HG03469 (cell line): ENCODE measurements around the gene LRRC3.
"Not testable (repeated sequence)": the region's sequence is repeated elsewhere in the genome, so short reads cannot be mapped to it uniquely, and the experiment has no call there.

Experiments
- ATAC-seq: cut with Tn5 transposase; IDR thresholded peaks from one replicate; pipeline ENCODE4 v1.9.1; 2021; ENCODE audit warnings: mild to moderate bottlenecking, moderate library complexity, moderate number of reproducible peaks; ENCODE audit not compliant: unreplicated experiment

The LRRC3 gene, protein sequence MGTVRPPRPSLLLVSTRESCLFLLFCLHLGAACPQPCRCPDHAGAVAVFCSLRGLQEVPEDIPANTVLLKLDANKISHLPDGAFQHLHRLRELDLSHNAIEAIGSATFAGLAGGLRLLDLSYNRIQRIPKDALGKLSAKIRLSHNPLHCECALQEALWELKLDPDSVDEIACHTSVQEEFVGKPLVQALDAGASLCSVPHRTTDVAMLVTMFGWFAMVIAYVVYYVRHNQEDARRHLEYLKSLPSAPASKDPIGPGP

DNA sequence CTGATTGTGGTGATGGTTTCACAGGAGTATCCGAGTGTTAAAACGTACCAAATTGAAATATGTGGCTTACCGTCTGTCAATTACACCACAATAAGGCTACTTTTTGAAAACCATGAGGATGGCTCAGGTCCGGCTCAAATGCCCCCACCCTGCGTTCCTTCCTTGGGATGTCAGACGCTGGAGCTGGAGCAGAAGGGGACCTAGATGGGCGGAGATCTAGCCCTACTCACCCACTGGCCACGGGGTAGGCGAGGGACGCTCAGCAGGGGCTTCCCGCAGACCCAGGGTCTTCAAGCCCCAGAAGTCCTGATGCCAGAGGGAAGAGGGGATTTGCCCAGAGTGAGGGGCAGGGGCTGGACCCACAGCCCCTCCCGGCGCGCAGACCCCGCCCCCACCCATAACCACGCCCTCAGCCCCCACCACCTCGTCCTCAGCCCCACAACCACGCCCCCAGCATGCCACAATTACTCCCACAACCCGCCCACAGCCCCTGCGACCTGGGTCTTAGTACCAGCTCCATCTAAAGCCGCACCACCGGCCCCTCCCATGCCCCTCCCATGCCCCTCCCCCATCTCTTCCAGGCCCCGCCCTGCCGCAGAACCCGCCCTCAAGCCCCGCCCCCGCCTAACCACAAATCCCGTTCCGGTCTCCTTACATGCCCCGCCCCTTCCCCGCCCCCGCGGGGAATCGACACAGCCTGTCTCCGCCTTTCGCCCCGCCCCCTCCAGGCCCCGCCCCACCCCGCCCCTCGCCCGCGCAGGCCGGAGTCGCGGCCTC is at the start of gene LRRC3:
LRRC3 (plus strand) TSS at position 764 of the 777 bp plus-strand sequence. CDS start 1,135 bp downstream, outside the sequence.
- ATAC-seq = no peak

DNA sequence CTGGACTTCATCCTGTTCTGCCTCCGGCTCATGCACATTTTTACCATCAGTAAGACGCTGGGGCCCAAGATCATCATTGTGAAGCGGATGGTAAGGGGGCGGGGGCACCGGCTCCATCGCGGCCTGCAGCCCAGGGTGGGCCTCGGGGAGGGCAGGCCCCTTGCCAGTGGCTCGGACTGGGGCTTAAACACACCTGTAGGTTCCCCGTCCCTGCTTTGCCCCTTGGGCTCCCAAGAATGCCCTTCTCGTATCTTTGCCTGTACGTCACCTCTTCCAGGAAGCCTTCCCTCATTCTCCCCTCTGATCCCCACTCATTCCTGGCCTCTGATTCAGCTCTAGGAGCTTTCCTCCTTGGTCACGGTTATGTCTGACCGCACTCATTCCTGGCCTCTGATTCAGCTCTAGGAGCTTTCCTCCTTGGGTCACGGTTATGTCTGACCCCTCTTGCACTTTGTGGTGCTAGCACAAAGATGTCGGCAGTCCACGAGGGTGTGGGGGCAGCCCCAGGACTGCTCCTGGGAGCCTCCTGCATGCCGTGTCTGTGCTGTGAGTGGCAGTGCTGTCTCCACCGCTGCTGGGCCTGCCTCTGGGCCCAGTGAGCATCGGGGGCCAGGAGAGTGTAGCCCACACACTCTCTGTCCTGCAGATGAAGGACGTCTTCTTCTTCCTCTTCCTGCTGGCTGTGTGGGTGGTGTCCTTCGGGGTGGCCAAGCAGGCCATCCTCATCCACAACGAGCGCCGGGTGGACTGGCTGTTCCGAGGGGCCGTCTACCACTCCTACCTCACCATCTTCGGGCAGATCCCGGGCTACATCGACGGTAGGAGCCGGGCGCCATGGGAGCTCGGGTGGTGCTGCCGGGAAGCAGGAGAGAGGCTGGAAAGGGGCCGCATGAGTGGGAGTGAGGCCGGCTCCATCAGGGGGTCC is 49.1 kb upstream of the LRRC3 start:
- ATAC-seq = no peak

DNA sequence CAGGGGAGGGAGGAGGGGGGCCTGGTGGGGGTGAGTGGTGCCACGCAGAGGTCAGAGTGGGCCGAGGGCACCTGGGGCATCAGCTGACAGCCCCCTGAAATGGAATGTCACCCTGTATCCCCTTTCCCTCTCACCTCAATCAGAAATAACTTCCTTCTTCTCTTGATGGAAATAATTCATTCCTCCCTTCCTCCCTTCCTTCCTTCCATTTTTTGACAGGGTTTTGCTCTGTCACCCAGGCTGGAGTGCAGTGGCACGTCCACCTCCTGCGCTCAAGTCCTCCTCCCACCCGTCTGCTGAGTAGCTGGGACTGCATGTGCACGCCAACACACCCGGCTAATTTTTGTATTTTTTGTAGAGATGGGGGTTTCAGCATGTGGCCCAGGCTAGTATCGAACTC is 48.4 kb upstream of the LRRC3 start:
- no peak for ATAC-seq

DNA sequence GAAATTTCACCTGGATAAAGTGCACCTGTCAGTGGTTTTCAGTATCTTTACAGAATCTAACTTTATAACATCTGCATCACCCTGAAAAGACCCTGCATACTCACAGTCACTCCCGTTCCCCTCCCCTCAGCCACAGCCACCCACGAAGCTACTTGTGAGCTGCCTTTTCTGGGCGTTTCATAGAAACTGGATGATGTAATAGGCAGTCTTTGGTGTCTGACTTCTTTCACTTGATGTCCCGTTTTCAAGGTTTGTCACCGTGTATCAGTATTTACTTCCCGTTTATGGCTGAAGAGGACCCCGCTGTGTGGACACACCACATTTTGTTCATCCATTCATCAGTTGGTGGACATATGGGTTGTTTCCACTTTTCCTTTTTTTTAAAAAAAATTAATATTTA is 47.8 kb upstream of the LRRC3 start:
- ATAC-seq = no peak

DNA sequence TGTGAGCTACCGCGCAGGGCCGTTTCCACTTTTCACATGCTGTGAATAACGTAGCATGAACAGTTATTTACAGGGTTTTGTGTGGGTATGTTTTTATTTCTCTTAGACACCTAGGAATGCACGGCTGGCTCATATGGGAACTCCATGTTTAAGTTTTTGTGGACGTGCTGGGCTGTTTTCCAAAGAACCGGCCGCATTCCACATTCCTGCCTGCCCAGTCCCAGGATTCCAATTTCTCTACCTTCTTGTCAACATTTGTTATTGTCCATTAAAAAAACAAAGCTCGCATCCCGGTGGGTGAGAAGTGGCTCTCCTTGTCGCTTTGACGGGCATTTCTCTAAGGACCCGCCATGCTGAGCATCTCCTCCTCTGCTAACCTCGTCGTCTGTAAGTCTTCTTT is 47.1 kb upstream of the LRRC3 start:
- no peak for ATAC-seq

DNA sequence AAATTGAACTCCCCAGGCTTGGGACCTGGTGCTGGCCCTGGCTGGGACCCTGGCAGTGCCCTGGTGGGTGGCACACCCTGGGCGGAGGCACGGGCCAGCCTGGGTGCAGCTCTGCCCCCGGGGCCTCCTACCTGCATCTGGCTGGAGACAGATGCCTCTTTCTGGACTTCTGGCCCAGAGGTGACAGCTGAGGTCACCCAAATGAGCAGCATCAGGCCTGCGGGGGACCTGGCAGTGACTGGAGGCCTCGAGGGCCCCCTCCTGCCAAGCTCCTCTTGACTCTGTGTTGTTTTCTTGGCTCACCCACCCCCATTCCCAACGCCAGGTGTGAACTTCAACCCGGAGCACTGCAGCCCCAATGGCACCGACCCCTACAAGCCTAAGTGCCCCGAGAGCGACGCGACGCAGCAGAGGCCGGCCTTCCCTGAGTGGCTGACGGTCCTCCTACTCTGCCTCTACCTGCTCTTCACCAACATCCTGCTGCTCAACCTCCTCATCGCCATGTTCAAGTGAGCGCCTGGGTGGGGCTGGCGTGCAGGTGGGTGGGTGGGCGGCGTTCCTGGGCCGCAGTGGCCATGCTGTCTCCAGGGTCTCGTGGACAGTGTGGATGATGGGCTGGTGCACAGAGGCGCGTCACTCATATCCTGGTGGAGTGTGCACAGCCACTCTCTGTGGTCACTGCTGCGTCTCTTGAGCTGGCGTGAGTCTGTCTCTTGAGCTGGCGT is 41.6 kb upstream of the LRRC3 start:
- no peak for ATAC-seq

DNA sequence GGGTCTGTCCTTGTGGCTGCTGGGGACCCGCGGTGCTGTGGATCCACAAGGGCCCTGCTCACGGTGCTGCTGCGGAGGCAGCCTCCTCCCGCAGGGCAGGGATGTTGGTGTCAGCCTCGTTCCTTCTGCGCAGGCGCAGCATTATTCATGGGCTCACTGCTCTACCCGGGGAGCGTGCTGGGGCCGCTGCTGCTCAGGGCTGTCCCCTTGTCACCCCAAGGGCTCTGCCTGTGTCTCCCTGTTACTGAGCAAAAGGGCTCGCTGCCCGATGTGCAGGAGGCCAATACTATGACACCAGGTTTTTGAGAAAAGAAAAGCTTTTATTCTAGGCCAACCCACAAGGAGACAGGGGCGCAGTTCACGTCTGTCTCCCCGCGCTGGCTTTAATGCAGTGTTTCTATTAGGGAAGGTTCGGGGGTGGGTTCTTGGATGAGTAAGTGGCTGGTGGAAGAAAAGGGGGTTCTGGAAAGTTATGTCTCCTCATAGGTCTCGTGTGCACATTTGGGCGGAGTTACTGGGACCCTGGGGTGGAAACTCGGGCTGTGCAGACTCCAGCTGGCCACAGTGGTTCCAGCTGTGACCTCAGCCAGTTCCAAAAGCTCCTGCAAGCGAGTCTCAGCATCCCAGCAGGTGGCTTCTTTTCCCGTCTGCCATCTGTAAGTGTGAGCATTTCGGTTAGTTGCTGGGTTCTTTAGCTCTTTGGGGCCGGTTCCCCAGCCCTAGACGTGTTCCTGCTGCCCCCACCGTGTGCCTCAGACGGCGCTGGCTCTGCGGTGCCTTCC is 40.8 kb upstream of the LRRC3 start:
- no peak for ATAC-seq

DNA sequence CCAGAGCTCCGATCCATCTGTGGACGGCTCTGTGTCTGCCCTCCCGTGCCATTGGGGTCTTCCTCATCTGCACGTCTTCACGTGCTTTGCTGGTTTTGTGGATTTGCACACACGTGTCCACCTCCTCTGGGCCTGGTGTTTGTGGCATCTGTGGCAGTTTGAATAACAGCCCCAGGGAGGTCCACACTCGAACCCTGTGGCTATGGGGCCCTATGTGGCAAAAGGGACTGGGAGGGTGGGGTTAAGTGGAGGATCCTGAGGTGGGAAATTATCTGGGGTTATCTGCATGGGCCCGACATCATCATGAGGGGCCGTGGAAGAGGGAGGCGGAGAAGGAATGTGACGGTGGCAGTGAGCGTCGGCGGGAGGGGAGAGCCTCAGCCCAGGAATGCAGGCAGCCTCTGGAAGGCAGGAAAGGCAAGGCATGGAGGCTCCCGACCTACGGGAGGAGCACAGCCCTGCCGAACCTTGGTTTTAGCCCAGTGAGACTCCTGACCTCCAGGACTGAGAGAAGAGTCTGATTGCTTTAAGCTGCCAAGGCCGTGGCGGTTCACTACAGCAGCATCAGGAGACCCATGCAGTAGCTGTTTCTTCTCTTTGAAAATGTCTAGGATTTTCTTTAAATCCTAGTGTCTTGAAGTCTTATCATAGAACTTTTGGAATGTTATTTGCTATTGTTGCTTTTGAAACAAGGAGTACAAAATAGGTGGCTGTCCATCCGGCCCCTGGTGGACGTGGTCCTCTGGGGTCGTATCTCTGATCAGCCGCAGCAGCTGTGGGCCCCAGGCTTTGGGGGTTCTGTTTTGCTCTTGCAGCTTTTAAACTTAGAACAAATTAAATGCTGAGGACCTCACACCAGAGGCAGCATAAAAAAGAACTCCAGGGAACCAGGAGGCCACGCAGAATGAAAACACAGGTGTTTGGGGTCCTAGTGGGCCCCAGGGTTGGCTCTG is 40.0 kb upstream of the LRRC3 start:
- no peak for ATAC-seq

DNA sequence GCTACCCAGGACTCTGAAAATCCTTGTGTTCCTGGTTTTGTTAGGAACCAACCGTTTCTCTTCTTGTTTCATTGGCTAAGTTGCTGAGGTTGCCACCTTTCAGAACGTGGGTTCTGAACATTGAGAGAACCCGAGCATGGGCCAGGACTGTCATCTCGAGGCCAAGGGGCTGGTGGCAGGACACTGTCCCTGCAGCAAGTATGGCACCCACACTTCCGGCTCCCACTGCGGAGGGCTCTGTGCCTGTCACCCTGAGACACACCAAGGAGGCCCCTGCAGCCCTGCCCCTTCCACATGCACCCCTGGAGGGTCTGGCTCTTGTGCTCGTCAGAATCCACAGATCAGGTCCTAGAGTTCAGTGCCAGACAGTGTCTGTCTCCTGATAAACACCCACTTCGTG is 39.1 kb upstream of the LRRC3 start:
- no peak for ATAC-seq

DNA sequence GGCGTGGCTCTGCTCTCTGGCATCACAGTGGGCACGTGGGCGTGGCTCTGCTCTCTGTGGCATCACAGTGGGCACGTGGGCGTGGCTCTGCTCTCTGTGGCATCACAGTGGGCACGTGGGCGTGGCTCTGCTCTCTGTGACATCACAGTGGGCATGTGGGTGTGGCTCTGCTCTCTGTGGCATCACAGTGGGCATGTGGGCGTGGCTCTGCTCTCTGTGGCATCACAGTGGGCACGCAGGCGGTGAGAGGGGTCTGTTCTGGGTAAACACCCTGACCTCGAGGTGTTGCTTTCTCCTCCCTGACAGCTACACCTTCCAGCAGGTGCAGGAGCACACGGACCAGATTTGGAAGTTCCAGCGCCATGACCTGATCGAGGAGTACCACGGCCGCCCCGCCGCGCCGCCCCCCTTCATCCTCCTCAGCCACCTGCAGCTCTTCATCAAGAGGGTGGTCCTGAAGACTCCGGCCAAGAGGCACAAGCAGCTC is 37.6 kb upstream of the LRRC3 start:
- not testable (repeated sequence) for ATAC-seq

DNA sequence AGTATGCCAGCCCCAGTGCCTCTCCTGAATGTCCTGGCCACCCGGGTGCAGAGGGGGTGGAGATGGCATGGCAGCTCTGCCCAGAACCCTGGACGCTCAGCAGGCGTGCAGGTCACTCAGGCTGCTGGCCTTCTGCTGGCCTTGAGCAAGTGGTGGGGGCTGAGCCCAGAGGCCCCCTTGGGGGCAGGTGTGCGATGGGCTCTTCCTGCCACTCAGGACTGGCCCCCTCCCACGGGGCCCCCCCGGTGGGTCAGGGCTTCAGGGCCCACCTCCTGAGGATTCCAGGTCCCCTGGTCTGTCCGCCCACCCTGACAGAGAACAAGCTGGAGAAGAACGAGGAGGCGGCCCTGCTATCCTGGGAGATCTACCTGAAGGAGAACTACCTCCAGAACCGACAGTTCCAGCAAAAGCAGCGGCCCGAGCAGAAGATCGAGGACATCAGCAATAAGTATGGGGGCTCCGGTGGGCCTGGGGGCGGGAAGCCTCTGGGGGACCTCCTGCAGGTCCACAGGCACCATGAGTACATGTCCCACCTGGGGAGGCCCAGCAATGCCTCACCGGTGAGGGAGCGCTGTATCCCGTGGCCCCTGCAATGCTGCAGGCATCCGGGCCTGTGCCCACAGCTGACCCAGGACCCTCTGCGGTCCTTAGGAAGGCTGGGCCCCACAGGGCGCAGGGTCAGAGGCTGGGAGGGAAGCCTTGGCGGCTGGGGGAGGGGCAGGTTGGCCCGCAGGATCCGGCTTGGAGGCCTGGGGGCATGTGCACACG is 37.0 kb upstream of the LRRC3 start:
- no peak for ATAC-seq

DNA sequence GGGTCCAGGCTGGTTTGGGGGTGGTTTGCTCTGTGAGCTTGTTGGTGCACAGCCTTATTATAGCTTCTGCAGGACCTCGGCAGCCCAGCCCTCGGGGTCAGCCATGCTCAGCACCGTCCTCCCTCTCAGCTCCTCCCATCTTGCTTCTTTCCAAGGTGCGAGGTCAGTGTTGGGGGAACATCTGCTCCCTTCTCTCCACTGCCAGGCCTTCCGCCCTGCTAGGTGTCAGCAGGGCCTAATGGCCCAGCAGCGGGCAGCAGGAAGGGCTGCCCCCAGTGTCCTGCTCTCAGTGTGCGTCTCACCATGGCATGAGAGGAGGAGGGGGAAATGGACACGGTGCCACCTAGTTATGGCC is 36.5 kb upstream of the LRRC3 start:
- ATAC-seq = no peak

DNA sequence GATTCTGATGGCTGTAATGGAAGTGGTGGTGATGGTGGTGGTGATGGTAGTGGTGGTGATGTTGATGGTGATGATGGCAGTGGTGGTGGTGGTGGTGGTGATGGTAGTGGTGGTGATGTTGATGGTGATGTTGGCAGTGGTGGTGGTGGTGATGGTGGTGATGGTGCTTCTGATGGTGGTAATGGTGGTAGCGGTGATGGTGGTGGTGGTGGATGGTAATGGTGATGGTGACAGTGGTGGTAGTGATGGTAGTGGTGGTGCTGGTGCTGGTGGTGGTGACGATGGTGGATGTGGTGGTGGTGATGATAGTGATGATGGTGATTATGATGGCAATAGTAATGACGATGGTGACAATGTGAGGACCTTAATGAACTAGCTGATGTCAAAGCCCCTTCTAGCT is 35.6 kb upstream of the LRRC3 start:
- ATAC-seq = no peak

DNA sequence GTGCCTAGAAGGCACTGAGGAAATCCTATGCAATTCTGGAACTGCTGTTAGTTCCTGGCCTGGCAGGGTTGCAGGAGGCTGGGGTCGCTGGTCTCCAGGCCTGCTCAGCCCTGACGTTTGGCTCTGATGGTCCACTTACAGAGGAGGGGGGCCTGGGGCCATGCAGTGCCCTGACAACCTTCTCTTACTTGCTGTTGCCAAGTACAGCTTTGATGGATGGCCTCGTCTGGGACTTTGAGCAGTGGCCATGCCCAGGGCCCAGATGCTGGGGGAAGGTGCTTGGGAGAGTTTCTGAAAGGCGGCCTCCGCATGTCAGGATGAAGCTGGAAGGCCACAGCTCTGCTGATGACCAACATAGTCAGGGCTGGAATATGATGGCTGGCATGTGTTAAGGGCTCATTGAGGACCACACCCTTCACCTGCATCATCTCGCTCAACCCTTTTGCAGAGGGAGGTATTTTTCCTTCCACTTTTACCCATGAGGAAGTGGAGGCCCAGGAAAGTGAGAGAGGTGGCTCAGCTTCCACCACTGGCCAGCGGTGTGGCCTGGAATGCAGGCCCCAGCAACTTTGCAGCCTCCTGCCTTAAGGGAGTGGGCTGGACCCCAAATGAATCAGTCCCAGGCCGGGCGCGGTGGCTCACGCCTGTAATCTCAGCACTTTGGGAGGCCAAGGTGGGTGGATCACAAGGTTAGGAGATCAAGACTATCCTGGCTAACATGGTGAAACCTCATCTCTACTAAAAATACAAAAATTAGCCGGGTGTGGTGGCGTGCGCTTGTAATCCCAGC is 34.7 kb upstream of the LRRC3 start:
- ATAC-seq = no peak

DNA sequence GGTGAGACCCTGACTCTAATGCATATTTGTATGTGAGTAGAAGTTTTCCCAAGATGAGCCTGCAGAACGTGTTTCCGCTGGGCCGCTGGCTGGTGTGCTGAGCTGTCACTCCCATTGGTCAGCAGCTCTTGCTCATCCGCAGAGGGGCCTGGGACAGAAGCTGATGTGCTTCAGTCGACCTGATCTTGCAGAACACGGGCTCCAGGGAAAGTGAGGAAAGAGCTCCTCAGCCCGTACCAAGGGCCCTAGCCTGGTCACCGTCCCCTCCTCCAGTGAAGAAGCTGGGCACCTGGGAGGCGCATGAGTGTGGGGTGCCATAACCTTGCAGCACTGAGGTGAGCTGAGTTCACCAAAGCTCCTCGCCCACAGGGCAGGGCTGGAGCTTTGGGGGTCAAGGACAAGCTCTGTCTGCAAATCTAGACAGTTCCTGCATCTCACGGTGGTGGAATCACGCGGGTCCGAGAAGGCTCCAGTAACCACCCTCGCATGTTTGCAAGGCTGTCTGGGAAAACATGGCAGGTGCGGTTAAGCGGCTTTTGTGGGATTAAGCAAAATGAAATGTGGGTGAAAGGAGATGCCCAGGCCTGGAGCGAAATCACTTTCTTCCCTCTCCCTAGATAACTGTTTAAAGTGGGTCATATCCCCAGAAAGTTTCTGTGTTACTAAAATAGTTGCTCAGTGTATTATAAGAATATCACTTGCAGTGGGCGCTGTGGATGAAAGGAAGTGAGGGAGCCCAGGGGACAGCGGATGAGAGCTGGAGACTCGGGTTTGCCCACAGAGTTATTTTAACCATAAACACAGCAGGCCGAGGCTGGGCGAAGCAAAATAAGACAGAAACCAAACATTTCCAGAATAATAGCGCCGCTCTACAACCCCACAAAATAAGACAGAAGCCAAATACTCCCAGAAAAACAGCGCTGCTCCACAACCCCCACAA is 33.1 kb upstream of the LRRC3 start:
- no peak for ATAC-seq

DNA sequence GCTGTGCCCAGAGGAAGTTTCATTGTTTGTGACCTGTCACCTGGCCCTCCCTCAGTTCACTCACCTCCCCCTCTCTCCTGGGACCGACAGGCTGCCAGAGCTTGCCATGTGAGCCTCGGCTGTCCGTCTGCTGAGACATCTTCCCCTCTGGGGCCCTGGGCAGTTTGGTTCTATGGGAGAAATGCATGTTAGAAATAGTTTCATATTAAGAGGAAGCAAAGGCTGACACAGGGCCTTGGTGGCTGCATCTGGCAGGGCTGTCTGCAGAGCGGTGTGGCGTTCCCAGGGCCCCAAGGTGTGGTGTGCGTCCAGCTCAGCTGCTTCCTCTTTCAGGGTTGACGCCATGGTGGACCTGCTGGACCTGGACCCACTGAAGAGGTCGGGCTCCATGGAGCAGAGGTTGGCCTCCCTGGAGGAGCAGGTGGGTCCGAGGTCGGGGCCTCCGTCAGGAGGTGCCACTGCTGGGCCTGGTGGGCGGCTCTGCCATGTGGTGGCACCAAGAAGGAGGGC is 31.9 kb upstream of the LRRC3 start:
- no peak for ATAC-seq
